ENCODE measurements around the gene ZBTB2.

Gene ZBTB2

GRCh38 chr6:151391471-151392413 lies at the start of gene ZBTB2:
ZBTB2 (minus strand) TSS chr6:151391559; CDS start chr6:151373637, 17,922 bp downstream.
- peak; percentile 56 for DNase-seq

- no peak for DNase-seq
These were observed 49.6 kb upstream of the ZBTB2 start for GRCh38 chr6:151440930-151441329.

GRCh38 chr6:151440498-151440897 lies 49.1 kb upstream of the ZBTB2 start:
- DNase-seq = no peak

- no peak for DNase-seq
These were observed 46.0 kb upstream of the ZBTB2 start for GRCh38 chr6:151437401-151437800.

- DNase-seq = no peak
These were observed 45.4 kb upstream of the ZBTB2 start for GRCh38 chr6:151436802-151437201.

GRCh38 chr6:151436300-151436699 lies 44.9 kb upstream of the ZBTB2 start:
- no peak for DNase-seq

GRCh38 chr6:151434369-151434768 lies 43.0 kb upstream of the ZBTB2 start:
- no peak for DNase-seq

- DNase-seq = no peak
These were observed 41.3 kb upstream of the ZBTB2 start for GRCh38 chr6:151432651-151433050.

- no peak for DNase-seq
These were observed 40.0 kb upstream of the ZBTB2 start for GRCh38 chr6:151431337-151431736.

GRCh38 chr6:151430886-151431285 lies 39.5 kb upstream of the ZBTB2 start:
- DNase-seq = no peak

- DNase-seq = no peak
These were observed 36.9 kb upstream of the ZBTB2 start for GRCh38 chr6:151428093-151428735.

- DNase-seq = no peak
These were observed 34.2 kb upstream of the ZBTB2 start for GRCh38 chr6:151425561-151425960.

- DNase-seq = no peak
These were observed 31.6 kb upstream of the ZBTB2 start for GRCh38 chr6:151422981-151423380.

- no peak for DNase-seq
These were observed 26.1 kb upstream of the ZBTB2 start for GRCh38 chr6:151417477-151417876.

GRCh38 chr6:151414641-151415260 lies 23.4 kb upstream of the ZBTB2 start:
- no peak for DNase-seq

- peak; percentile 59 for DNase-seq
These were observed 22.2 kb upstream of the ZBTB2 start for GRCh38 chr6:151413372-151414145.

GRCh38 chr6:151412909-151413308 lies 21.6 kb upstream of the ZBTB2 start:
- DNase-seq = no peak

GRCh38 chr6:151409679-151410078 lies 18.3 kb upstream of the ZBTB2 start:
- no peak for DNase-seq

- DNase-seq = no peak
These were observed 17.9 kb upstream of the ZBTB2 start for GRCh38 chr6:151409260-151409659.

GRCh38 chr6:151408858-151409257 lies 17.5 kb upstream of the ZBTB2 start:
- no peak for DNase-seq

GRCh38 chr6:151403919-151404308 lies 12.6 kb upstream of the ZBTB2 start:
- DNase-seq = no peak

- DNase-seq = no peak
These were observed 10.9 kb upstream of the ZBTB2 start for GRCh38 chr6:151402228-151402627.

GRCh38 chr6:151400473-151400872 lies 9.1 kb upstream of the ZBTB2 start:
- no peak for DNase-seq
